NOMO-1 (cell line): ENCODE results near the gene PCK1.

Source experiments
- DNase-seq, 2 experiments: peaks; one replicate each; lab custom pipeline; 2025; ENCODE audit not compliant: unreplicated experiment in 2 of 2; lab: John Stamatoyannopoulos, UW

Gene PCK1

DNA sequence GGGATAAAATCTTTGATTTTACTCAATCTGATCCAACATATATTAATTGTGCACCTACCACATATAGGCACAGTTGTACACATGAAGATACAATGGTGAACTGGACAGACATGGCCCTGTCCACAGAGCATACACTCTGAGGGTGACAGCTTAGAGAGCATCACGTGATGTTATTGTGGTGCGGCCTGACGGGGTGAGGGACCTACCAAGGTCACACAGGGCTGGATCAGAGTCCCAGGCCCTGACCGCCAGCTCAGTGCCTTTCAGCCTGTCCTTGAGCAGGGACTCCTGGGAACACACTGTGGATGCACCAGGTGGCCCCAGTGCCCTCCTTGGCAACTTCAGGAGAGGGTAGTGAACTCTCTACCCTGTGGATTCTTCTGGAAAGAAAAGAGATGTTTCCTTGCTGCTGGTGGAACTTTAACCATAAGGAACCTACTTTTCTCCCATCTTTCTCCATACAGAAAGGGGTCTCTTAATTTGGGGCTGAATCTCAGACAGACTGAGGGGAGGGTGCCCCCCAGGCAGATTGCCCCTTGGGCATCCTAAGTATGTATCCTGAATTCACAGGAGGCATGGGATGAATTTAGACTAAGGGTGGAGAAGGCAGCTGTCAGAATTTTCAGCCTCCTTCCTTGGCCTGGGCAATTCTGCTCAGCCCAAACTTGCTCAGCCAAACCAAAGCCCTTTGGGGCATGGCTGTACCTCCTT is 26.5 kb downstream of the PCK1 start:
- DNase-seq = no peak

DNA sequence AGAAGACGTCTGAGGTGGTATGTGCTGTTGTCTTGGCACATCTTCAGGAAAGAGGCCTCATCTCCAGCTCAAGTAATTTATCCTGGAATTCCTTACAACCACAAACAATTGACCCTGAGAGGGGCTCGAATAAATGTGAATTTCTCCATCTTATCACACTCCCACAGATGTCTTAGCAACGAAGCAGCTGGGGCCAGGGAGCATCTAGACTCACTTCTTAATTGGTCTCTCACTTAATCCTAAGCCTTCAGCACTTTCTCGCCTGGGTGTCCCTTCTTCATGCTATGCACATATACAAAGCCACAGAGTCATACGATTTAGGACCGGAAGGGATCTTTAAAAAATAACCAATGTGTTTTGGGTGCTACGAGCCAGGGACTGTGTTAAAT is 27.1 kb downstream of the PCK1 start:
- no peak for DNase-seq

GRCh38 chr20:57588596-57588995 is 27.7 kb downstream of the PCK1 start:
- DNase-seq = no peak

DNA sequence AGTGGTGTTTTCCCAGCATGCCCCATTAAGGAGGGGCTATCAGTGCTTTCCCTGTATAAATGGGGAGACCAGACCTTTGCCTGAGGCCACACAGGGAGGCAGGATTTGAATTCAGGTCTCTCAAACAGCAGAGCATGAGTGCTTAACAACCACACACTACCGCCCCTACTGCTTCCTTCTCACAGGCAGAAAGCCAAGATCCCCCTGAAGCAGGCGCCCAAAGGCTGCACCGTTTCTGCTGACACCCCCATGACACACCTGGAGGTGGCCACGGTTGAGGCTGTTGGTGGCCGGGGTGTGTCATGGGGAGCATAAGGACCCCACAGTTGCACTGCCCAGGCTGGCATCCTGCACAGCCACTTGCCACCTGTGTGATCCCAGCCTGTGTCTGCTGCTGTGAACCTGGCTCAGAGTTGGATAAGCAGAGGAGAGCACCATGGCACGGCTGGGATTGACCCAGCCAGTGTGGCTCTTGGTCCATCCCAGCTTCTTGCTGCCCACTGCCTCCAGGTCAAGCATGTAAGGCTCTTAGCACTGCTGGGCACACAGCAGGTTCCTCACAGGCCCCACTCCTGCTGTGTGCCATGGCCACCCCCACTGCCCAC is 28.3 kb downstream of the PCK1 start:
- DNase-seq = no peak

DNA sequence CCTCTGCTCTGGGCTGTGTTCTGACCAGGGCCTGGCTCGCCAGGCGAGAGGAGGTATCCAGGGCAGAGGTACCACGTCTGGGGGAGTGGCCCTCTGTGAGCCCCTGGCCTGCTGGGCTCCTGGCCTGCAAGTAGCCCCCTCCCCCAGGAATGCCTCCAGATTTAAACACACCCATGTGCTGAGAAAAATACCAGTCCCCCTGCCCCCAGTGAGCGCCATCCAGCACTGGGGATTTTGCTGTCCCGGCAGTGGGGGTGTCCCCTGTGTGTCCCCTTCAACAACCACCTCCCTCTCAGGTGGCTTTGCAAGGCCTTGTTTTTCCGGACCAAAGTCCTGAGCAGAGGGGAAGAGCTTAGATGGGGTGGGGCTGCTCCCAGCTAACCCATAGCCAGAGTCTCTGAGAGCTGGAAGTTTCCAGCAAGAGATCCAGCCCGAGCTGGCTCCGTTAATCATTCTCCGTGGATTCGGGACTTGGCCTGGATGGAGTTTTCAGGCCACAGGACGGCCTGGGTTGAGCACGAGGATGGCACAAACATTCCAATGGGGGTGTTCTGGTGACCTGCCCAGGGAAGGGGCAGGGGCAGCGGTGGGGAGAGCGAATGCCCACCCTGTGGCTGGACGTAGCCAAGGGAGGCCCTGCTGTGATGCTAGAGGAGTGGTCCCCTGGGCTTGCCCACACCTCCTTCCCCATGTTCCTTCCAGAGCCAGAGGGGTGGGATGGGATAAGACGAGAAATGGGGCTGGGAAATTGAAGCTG is 29.0 kb downstream of the PCK1 start:
- no peak for DNase-seq

DNA sequence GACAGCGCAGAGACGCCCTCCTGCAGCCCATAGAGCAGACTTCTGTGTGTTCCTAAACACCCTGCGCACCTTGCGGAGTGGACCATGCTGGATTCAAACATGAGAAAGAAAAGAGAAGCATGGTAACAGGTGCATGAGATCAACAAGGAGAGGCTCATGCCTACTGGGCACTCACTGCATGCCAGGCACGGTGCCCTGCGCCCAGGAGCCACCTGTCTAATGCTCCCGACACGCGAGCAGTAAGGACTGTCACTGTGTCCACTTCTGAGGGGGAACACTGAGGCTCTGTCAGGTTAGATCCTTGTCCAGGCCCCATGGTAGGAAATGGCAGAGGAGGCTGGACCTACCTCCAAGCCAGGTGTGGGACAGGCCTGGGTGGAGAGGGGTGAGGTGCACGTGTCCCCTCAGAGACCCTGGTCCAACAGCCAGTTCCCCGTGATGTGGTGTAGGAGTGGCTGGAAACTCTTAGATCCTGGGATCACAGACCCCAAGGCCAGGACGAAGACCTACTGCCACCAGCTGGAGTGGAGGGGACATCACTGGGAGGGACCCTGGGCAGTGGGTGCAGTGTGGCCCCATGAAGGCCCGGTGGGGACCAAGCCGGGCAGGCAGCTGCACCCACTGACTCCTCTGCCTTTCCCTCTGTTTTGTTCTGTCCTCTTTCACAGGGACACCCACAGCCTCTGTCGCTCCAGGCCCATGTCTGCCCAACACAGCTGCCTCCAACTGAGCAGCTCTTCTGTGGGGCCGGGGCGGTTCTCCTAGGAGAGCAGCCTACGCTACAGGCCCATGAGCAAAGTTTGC is 29.8 kb downstream of the PCK1 start:
- no peak for DNase-seq

DNA sequence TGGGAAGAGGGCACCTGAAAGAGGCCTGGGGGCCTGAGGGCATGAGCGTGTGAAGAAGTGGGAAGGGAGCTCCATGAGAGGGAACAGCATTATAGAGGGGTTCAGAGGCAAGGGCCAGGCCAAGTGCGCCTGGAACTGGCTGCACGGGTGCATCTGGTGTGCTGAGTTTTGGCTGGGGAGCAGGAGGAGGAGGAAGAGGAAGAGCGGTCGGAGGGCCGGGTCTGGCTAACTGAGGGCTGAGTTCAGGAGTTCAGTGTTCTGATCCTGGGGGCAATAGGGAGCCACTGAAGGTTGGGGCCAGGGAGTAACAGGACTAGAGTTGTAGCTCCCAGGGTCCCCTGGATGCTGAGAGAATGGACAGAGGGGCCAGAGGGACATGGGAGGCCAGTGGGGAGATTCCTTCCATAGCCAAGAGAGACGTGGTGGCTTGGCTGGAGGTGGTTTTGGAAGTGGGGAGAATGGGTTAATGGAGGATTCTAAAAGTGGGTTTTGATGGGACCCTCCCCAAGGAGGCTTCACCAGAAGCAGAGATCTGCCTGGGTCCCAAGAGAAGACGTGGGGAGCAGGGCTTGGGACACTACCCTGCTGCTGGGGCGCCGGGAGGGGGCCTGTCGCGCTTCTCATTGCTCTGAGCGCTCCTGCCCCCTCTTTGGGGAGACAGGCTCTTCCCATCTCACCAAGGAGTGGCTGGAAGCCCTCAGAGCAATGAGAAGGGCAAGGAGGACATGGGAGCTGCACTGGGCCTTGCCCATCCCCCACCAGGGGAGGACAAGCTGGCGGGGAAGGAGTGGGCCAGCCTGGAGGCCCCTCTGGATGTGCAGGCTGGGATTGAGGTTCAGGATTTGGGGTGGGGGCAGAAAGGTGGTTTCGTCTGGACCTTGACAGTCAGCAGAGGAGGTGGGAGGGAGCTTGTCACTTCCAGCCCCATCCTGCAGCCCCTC is 30.6 kb downstream of the PCK1 start:
- no peak for DNase-seq

DNA sequence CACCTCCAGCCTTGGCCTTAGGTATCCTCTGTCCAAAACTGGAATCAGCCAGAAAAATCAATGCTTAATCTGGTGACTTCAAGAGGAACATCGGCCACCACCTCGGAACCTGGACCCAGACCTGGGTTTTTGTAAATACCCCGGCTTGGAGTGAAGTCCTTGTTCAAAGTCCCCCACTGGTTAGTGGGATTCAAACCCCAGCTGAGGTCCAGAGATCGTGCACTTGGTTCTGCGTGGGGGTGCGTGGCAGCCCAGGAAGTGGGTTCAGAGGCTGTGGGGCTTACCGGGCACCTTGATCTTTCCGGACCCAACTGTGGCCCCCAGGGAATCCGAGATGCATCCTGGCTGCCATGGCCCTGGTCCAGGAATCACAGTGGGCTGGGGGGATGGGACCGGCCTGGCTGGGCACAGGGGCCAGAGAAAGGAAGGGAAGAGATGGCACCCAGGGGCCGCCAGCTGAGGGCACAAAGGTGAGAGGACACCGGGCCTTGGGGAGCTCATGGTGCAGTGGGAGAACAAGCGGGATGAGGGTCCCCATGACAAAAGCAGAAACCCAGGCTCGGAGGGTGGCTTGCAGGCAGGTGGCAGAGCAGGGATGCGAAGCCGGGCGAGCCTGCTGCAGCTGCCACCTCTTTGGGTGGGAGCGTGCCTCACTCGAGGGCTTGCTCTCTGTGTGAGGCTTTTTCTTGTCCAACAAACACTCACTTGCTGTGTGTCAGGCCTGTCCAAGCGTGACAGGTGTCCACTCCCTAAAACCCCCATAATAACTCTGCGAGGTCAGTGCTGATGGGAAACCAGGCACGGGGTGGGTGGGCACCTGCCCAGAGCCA is 31.6 kb downstream of the PCK1 start:
- no peak for DNase-seq

DNA sequence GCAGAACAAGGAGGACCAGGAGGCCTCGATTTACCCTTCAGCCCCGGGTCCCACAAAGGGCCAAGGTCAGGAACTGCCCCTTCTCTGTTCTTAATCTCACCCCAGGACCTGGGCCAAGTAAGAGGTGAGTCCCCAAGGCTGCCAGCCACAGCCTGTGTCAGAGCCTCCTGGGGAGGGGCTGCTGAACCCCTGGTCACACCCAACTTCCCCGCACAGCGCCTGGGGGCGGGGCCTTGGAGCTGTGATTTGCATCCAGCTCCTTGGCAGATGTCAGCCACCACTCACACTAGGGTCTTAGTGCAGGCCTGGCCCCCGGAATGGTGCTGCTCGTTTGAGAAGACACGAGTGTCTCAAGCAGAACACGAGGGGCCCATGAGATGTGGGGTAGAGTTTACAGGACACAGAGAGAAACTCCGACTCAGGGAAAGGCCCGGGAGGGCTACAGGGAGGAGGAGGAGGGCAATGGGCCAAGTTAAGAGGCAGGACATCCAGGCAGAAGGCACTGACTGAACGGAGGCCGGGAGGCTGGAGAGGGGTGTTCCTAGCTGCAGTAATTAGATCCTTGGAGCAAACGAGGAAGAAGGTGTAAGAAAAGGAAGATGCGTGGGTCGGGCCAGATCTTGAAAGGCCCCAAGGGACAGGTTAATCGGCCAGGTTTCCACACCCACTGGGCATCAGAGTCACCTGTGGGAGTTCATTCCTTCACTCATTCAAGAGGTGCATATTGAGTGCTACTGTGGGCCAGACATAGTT is 32.4 kb downstream of the PCK1 start:
- no peak for DNase-seq

DNA sequence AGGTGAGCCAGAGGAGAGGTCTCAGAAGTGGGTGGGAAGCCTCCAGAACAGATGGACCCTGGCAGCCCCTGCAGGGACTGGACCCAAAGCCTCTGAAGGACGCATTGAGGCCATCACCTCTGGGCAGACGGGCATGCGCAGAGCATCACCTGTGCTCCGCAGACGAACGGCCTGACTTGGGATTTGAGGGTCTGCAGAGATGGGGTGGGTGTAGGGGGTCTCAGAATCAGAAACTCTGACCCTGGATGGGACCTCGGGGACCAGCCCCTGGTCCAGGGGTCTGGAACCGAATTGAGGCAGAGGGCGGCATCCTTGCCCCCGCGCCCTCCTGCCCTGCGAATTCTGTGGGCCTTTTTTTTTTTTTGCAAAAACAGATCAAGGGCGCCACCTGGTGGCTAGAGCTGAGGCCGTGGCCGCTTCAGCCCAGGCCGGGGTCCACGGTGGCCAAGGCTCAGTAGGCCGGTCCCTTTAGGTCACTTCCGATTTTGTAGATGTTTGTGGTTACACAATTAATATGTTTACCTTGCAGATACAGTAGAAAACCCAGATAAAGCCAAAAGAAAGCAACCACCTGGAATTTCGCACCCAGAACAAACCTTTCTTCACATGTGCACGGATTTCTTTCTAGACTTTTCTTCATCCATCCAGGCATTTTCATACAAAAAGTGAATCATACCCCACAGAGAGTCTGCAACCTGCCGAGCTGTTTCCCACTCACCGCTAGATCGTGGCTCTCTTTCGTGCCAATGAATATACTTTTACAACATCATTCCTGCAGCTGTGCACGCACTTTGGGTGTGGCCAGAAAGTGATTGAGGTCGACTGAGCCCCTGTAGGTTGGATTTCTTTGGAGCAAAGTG is 33.4 kb downstream of the PCK1 start:
- DNase-seq = peak; percentile 10 to 56

- DNase-seq = no peak
Observed at GRCh38 chr20:57595041-57596030, 34.4 kb downstream of the PCK1 start.

GRCh38 chr20:57596358-57596757 is 35.4 kb downstream of the PCK1 start:
- DNase-seq = no peak

DNA sequence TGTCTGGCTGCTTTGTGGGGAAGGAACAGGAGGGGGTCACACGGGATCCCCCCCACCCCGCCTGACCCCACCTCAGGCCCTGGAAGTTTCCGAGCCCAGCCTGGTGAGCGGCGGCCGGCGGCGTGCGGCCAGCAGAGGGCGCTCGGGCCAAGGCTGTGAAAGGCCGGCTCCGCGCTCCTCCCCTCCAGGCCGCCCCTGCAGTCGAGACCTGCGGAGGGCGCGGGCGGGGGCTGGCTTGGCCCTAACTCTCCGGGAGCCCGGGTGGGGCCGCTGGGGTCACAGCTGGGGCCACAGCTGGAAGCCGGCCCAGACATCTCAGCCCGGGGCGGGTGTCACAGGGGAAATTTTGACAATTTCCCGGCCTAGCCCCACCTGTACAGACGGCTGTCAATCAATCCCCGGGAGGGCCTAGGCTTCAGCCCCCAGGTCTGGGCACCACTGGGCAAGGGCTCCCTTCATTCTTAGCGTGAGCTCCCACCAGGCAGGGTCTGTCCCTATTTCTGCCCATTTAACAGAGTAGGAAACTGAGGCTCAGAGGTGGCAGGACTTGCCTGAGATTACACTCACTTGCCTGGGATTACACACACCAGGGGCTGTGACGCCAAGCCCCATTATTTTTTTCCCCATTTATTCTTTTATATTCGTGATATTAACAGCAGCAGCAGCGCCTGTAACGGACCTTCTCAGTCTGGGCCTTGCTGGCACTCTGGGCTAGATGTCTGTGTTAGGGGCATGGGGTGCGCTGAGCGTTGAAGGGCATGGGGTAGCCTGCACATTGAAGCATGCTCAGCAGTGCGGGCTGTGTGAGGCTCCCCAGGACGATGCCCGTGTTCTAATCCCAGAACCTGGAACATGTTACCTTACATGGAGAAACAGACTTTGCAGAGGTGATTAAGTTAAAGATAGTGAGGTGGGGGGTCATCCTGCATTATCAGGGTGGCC is 36.4 kb downstream of the PCK1 start:
- peak; percentile 22 to 29 for DNase-seq

GRCh38 chr20:57598060-57598459 is 37.1 kb downstream of the PCK1 start:
- DNase-seq = no peak

- DNase-seq = no peak
Observed at GRCh38 chr20:57598491-57598890, 37.6 kb downstream of the PCK1 start.
